ENCODE measurements around the gene FBXL17. TPM values are rescaled to one million over a fixed set of nuclear protein-coding genes. Genes with fewer than 3 reads are reported as not detected.

FBXL17 gene
- total and polyA plus RNA-seq, 7 donors: 6.2 to 36.1 (median 30.3) TPM

DNA sequence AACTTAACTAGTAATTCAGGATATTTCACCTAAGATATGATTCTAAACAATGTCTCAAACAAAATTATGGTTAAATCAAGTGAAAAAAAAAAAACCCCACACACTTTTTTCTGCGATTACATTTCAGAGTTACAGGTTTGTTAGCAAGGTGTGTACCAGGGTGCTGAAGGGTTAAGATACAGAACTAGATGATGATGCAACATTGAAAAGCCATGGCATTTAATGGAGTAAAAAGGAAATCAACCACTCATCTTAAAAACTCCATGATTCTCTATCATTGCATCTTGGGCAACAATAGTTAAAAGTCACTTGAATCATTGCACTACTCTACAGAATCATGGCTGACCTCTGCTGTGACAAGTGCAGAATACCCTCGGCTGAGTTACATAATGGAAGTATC lies 440.9 kb downstream of the FBXL17 start:
- DNase-seq (no peak), ATAC-seq (no peak)
- Histone ChIP-seq H3K27ac (no peak overlapping the region), H3K36me3 (ENCODE audit: insufficient read depth in 1 of 2, low read depth in 1 of 2) (no peaks in the 10 kb centered on the region), H3K9me3 (no peaks in the 10 kb centered on the region), H3K4me3 (no peak overlapping the region), H3K27me3 (ENCODE audit: insufficient read depth in 3 of 3, low read length in 2 of 3) (no peaks in the 10 kb centered on the region), H3K4me1 (no peaks in the 10 kb centered on the region)
- intact Hi-C loops (cut with DNase I): no loop called here
- TF ChIP-seq, protein P1, sequence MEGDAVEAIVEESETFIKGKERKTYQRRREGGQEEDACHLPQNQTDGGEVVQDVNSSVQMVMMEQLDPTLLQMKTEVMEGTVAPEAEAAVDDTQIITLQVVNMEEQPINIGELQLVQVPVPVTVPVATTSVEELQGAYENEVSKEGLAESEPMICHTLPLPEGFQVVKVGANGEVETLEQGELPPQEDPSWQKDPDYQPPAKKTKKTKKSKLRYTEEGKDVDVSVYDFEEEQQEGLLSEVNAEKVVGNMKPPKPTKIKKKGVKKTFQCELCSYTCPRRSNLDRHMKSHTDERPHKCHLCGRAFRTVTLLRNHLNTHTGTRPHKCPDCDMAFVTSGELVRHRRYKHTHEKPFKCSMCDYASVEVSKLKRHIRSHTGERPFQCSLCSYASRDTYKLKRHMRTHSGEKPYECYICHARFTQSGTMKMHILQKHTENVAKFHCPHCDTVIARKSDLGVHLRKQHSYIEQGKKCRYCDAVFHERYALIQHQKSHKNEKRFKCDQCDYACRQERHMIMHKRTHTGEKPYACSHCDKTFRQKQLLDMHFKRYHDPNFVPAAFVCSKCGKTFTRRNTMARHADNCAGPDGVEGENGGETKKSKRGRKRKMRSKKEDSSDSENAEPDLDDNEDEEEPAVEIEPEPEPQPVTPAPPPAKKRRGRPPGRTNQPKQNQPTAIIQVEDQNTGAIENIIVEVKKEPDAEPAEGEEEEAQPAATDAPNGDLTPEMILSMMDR (IDR thresholded peaks at IDR 0.05): no peak
- WGBS, 3 donors: 61 to 74% (median 68%) methylated on average over 2 of the region's 2 CpGs

DNA sequence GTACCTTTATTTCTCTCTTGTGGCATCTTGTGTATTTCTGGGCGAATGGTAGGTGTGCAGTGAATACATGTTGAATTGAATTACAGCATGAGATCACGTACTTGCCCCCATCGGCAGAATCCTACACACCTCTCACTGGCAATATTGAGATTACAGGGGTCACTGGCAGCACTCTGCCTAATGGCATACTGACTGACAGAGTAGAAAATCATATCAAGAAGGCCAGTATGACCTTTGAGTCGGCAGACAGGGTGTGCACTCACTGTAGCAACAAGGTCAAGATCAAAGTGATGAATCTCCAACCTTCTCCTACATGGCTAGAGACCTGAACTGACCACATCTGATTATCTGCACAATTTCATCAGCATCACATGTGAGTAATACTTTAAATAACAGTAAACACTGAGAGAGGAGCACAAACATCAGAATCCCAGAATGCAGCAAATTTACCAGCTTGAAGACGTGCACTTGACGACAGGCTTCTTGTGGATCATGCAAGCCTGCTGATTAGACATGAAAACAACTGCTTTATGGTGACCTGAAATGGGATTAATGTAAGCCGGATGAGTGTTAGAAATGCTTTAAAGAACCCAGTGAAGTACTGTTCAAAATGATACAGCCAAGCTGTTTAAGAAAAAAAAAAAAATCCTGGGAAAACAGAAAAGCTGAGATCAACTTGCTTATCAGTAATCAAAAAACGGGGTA lies 444.1 kb downstream of the FBXL17 start:
- no peak overlapping the region for H3K27ac ChIP-seq
- no peak overlapping the region for H3K4me3 ChIP-seq
- WGBS, 3 donors: 77 to 86% (median 83%) methylated on average over 8 of the region's 8 CpGs
- no peaks in the 10 kb centered on the region for H3K36me3 ChIP-seq (ENCODE audit: insufficient read depth in 1 of 2, low read depth in 1 of 2)
- no peaks in the 10 kb centered on the region for H3K27me3 ChIP-seq (ENCODE audit: insufficient read depth in 3 of 3, low read length in 2 of 3)
- no peak for ATAC-seq
- TF ChIP-seq, protein P1 (IDR thresholded peaks at IDR 0.05): no peak
- DNase-seq: no peak
- H3K9me3 ChIP-seq: no peaks in the 10 kb centered on the region
- intact Hi-C loops (cut with DNase I): no loop called here
- H3K4me1 ChIP-seq: no peaks in the 10 kb centered on the region

DNA sequence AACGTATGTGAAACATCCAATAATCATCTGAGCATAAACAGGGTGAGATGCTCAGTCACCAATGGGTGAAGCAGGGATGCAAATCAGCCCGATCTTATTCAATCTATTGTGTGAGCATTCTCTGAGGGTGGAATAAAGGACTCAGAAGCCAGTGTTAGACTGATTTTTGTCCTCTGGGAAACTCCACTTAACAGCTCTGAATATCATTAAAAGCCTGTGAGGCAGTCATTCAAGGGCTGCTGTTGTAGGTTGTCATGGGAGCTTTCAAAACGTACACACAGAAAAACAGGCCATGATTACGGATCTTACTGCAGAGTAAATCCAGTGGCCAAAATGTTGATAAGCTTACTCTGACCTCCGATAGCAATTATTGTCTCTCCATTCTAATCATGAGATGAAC lies 444.7 kb downstream of the FBXL17 start:
- intact Hi-C loops (cut with DNase I): no loop called here
- H3K4me3 ChIP-seq: no peak overlapping the region
- no peaks in the 10 kb centered on the region for H3K9me3 ChIP-seq
- no peak for ATAC-seq
- H3K27me3 ChIP-seq (ENCODE audit: insufficient read depth in 3 of 3, low read length in 2 of 3): no peaks in the 10 kb centered on the region
- H3K27ac ChIP-seq: no peak overlapping the region
- WGBS, 3 donors: 79 to 83% (median 83%) methylated on average over 5 of the region's 5 CpGs
- no peak for DNase-seq
- H3K4me1 ChIP-seq: no peaks in the 10 kb centered on the region
- TF ChIP-seq, protein P1 (IDR thresholded peaks at IDR 0.05): no peak
- no peaks in the 10 kb centered on the region for H3K36me3 ChIP-seq (ENCODE audit: insufficient read depth in 1 of 2, low read depth in 1 of 2)

DNA sequence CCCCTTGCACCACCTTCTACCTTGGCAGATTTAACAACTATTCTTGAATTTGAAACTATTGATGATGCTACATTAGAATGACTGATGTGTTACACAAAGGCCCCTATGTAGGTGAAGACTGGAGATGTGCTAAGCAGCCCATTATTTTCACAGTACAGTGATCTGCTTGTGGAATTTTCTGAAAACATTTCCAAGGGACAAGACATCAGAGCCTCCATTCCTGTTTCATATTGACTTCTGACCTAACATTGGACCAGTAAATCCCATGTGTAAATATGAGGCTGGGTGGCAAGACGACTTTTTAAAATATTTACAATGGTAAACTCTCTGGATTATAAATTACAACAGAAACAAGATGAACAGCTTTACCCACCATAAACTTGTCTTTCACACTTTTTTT lies 445.4 kb downstream of the FBXL17 start:
- no peaks in the 10 kb centered on the region for H3K27me3 ChIP-seq (ENCODE audit: insufficient read depth in 3 of 3, low read length in 2 of 3)
- no peak overlapping the region for H3K4me3 ChIP-seq
- no peaks in the 10 kb centered on the region for H3K4me1 ChIP-seq
- 62 to 76% (median 69%) methylated on average over 1 of the region's 1 CpG for WGBS, 3 donors
- H3K9me3 ChIP-seq: no peaks in the 10 kb centered on the region
- no peaks in the 10 kb centered on the region for H3K36me3 ChIP-seq (ENCODE audit: insufficient read depth in 1 of 2, low read depth in 1 of 2)
- ATAC-seq (no peak), DNase-seq (no peak)
- intact Hi-C loops (cut with DNase I): no loop called here
- H3K27ac ChIP-seq: no peak overlapping the region
- TF ChIP-seq, protein P1 (IDR thresholded peaks at IDR 0.05): no peak

GRCh38 chr5:107935645-107936044 lies 446.3 kb downstream of the FBXL17 start:
- H3K27me3 ChIP-seq (ENCODE audit: insufficient read depth in 3 of 3, low read length in 2 of 3): no peaks in the 10 kb centered on the region
- WGBS, 3 donors: 30 to 56% (median 32%) methylated on average over 1 of the region's 1 CpG
- H3K4me3 ChIP-seq: no peak overlapping the region
- intact Hi-C loops (cut with DNase I): no loop called here
- TF ChIP-seq, protein P1 (IDR thresholded peaks at IDR 0.05): no peak
- no peaks in the 10 kb centered on the region for H3K4me1 ChIP-seq
- H3K27ac ChIP-seq: no peak overlapping the region
- no peaks in the 10 kb centered on the region for H3K36me3 ChIP-seq (ENCODE audit: insufficient read depth in 1 of 2, low read depth in 1 of 2)
- ATAC-seq (no peak), DNase-seq (no peak)
- no peaks in the 10 kb centered on the region for H3K9me3 ChIP-seq

Measured in psoas muscle (tissue), 8 donors.